OCI-LY7 (cell line): ENCODE measurements around the gene SERPINA4.

Source experiments
- EZH2phosphoT487 ChIP-seq: fragments of 200-600 bp; sonication (generic); IDR thresholded peaks from 2 replicates; pipeline ENCODE4 v1.6.1; 2018; ENCODE audit warnings: low read depth, borderline replicate concordance, mild to moderate bottlenecking, mixed run types, antibody characterized with exemption, low read length, moderate library complexity, mixed read lengths
- TF ChIP-seq, protein P1 (sequence below): fragments of 200-600 bp; sonication (generic); conservative IDR thresholded peaks from 2 replicates; pipeline ENCODE4 v1.5.1; 2014; ENCODE audit warnings: mild to moderate bottlenecking, antibody characterized with exemption, low read length, moderate library complexity, mixed read lengths

DNA sequence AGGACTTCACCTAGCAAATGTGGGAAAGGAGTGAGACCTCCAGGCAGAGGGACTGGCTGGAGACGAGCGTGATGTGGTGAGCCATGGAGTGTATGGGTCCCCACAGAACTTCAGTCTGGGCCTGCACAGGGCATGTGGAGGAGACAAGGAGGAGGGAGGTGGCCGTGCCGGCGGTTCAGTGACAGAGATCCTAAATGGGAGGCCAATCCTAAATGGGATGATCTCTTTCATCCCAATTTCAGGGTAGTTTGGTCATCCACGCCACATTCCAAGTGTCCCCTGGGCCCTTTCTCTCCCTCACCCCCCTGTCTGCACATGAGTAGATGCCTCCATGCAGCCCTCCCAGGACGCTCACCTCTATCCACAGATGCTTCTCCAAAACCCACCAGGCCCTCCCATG is 33.2 kb downstream of the SERPINA4 start:
- TF ChIP-seq, protein P1, sequence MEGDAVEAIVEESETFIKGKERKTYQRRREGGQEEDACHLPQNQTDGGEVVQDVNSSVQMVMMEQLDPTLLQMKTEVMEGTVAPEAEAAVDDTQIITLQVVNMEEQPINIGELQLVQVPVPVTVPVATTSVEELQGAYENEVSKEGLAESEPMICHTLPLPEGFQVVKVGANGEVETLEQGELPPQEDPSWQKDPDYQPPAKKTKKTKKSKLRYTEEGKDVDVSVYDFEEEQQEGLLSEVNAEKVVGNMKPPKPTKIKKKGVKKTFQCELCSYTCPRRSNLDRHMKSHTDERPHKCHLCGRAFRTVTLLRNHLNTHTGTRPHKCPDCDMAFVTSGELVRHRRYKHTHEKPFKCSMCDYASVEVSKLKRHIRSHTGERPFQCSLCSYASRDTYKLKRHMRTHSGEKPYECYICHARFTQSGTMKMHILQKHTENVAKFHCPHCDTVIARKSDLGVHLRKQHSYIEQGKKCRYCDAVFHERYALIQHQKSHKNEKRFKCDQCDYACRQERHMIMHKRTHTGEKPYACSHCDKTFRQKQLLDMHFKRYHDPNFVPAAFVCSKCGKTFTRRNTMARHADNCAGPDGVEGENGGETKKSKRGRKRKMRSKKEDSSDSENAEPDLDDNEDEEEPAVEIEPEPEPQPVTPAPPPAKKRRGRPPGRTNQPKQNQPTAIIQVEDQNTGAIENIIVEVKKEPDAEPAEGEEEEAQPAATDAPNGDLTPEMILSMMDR: no peak
- TF ChIP-seq EZH2phosphoT487: no peak
